ENCODE measurements around the gene TNK1. TPM values are rescaled to one million over a fixed set of nuclear protein-coding genes. Genes with fewer than 3 reads are reported as not detected.

Gene TNK1
- total and polyA plus RNA-seq, 9 of the 15 experiments (the other 6 are each of a cell fraction or from before 2014, with no cell fraction given): 0.28 to 5.2 (median 2.1) TPM

GRCh38 chr17:7437369-7437863 is 56.5 kb downstream of the TNK1 start:
- peaks cover 7% of the 10 kb centered on the region; the same call in 2 of the 3 replicates for H3K79me2 ChIP-seq (ENCODE audit: control insufficient read depth, insufficient read depth, low read length)
- no peaks in the 10 kb centered on the region for H3K9me3 ChIP-seq (replicated peaks; ENCODE audit: control insufficient read depth, insufficient read depth, low read depth, low read length)
- H3K27me3 ChIP-seq (ENCODE audit: control insufficient read depth in 2 of 2, insufficient read depth in 2 of 2, low read length in 2 of 2): no peaks in the 10 kb centered on the region
- H3K9me1 ChIP-seq (ENCODE audit: control insufficient read depth, insufficient read depth, low read length): peaks cover 3% of the 10 kb centered on the region
- no peaks in the 10 kb centered on the region for H3K36me3 ChIP-seq (ENCODE audit: control insufficient read depth, insufficient read depth, low read length)
- peaks cover 17 to 63% of the 10 kb centered on the region in 2 experiments; a peak in 4 of 5 replicates for H3K4me1 ChIP-seq (replicated peaks in 1 of 2; ENCODE audit: control insufficient read depth in 2 of 2, insufficient read depth in 2 of 2, low read length in 2 of 2)
- no peak overlapping the region for H3K27ac ChIP-seq (ENCODE audit: extremely low read depth, low read depth, low read length)
- H3K4me3 ChIP-seq: no peak overlapping the region
- ATAC-seq: no peak
- peak overlapping the region in 1 of 2 experiments; percentile 68; a peak in 1 of 4 replicates for H3K9ac ChIP-seq (ENCODE audit: insufficient read depth in 1 of 2, low read depth in 2 of 2, low read length in 2 of 2)
- peak overlapping the region; percentile 76; the same call in 1 of the 2 replicates for H3K4me2 ChIP-seq (ENCODE audit: insufficient read depth, low read length)
- H4K20me1 ChIP-seq (replicated peaks; ENCODE audit: control insufficient read depth, insufficient read depth, low read length): no peaks in the 10 kb centered on the region
- TF ChIP-seq NONO (IDR thresholded peaks at IDR 0.05; ENCODE audit: low read depth in 2 of 2, low read length in 1 of 2): no peak
- no peak for TF ChIP-seq SLC30A9 (CRISPR knock-in tag; IDR thresholded peaks at IDR 0.05)
- 0 out of 2 replicates have a peak, but pooled peaks have one; percentile 6 for TF ChIP-seq C11orf30 (IDR thresholded peaks at IDR 0.05; ENCODE audit: low read depth)
- POLR2A ChIA-PET: interaction anchor here (1.0 to 4.2 kb wide), 3 partner anchors 16 to 84 kb away, joined by 3 to 21 read pairs (median 3); partner anchors contain the start of gene POLR2A
- WGBS (ENCODE audit: insufficient coverage, low coverage, missing lambda C conversion rate): 58% methylated on average over 3 of the region's 31 CpGs
- no peak overlapping the region for H2AFZ ChIP-seq (ENCODE audit: low read depth, low read length)
- intact Hi-C loops (cut with micrococcal nuclease) (loop anchor here (5.0 kb wide), 2 partner anchors 35 to 45 kb away; partner anchors contain the start of genes POLR2A, SLC35G6 and TMEM256), in situ Hi-C loops (cut with MboI) (no loop called here)
- FAIRE-seq: no peak
- CTCF ChIA-PET (ENCODE audit: low intra/inter-chr PET ratio): no interaction called here
- BruUV-seq (replicated peaks): no TSS peak
- no peak for DNase-seq (ENCODE audit: extremely low read depth in 1 of 4, low spot score in 3 of 4)
